ENCODE measurements around the gene DMD. TPM values are rescaled to one million over a fixed set of nuclear protein-coding genes. Genes with fewer than 3 reads are reported as not detected.
"Not testable (repeated sequence)": the region's sequence is repeated elsewhere in the genome, so short reads cannot be mapped to it uniquely, and the experiment has no call there.

Gene DMD
- total RNA-seq, 1 donor from 2014 or later = 5.0 TPM

- no peaks in the 10 kb centered on the region for H3K36me3 Mint-ChIP-seq (ENCODE audit: low read depth)
- intact Hi-C loops (cut with micrococcal nuclease) = no loop called here
These were observed 818.7 kb downstream of the DMD start for GRCh38 chrX:32392655-32393054.

DNA sequence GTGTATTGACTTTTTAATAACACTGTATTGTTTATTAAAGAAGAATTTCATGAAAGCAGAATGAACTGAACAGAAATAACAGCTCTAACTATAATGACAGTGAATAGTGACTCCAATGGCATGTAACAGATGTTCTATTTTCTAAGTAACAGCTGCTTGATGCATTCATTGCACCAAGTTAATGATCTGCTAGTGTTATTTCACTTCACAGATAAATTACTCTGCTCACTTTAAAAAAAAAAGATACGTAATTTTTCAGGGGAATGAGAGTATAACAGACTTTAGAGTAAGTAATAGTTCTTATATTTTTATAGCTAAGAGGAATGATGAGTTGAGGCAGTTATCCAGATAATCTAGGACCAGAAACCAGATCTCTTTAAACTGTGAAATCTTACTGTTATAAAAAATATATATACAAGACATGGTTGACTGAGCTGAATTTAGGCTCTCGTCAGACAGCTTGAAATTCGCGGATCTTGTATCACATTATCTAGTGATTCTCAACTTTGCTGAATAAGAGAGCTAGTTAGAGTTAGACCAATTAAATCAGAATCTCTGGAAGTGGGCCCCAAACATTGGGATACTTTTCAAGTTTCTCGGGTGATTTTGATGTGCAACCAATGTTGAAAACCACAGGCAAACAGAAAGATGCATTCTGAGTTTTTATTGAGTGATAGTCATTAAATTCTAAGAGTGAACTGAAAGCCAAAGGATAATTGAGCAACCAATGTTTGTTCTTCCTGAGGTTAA lies 840.7 kb downstream of the DMD start:
- DNase-seq = no peak
- intact Hi-C loops (cut with micrococcal nuclease) = no loop called here
- Mint-ChIP-seq H3K36me3 (ENCODE audit: low read depth) (no peaks in the 10 kb centered on the region), H3K27me3 (no peaks in the 10 kb centered on the region), H3K9me3 (no peaks in the 10 kb centered on the region), H3K4me1 (no peaks in the 10 kb centered on the region), H3K27ac (no peak overlapping the region), H3K4me3 (no peak overlapping the region)

More at GRCh38 chrX:32392655-32393054, 818.7 kb downstream of the DMD start:
- no peak for DNase-seq
- no peaks in the 10 kb centered on the region for H3K27me3 Mint-ChIP-seq
- no peaks in the 10 kb centered on the region for H3K4me1 Mint-ChIP-seq
- no peak overlapping the region for H3K4me3 Mint-ChIP-seq
- H3K27ac Mint-ChIP-seq = no peak overlapping the region
- no peaks in the 10 kb centered on the region for H3K9me3 Mint-ChIP-seq

- H3K9me3 Mint-ChIP-seq = no peaks in the 10 kb centered on the region
- intact Hi-C loops (cut with micrococcal nuclease) = no loop called here
- H3K36me3 Mint-ChIP-seq (ENCODE audit: low read depth) = no peaks in the 10 kb centered on the region
- DNase-seq = no peak
- no peak overlapping the region for H3K4me3 Mint-ChIP-seq
- H3K4me1 Mint-ChIP-seq = no peaks in the 10 kb centered on the region
- no peak overlapping the region for H3K27ac Mint-ChIP-seq
- no peaks in the 10 kb centered on the region for H3K27me3 Mint-ChIP-seq
These were observed 917.2 kb downstream of the DMD start for GRCh38 chrX:32293962-32294700.

DNA sequence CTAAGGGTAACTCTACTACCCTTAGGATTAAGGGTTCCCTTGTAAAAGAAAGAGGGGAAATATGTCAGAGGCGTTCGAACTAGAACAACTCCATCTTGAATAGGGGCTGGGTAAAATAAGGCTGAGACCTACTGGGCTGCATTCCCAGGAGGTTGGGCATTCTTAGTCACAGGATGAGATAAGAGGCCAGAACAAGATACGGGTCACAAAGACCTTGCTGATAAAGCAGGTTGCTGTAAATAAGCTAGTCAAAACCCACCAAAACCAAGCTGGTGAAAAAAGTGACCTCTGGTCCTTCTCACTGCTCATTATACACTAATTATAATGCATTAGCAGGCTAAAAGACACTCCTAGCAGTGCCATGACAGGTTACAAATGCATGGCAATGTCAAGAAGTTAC lies 922.0 kb downstream of the DMD start:
- Mint-ChIP-seq H3K9me3 (no peaks in the 10 kb centered on the region), H3K4me3 (no peak overlapping the region), H3K36me3 (ENCODE audit: low read depth) (no peaks in the 10 kb centered on the region), H3K27ac (no peak overlapping the region), H3K4me1 (no peaks in the 10 kb centered on the region), H3K27me3 (no peaks in the 10 kb centered on the region)
- intact Hi-C loops (cut with micrococcal nuclease) = no loop called here
- no peak for DNase-seq

DNA sequence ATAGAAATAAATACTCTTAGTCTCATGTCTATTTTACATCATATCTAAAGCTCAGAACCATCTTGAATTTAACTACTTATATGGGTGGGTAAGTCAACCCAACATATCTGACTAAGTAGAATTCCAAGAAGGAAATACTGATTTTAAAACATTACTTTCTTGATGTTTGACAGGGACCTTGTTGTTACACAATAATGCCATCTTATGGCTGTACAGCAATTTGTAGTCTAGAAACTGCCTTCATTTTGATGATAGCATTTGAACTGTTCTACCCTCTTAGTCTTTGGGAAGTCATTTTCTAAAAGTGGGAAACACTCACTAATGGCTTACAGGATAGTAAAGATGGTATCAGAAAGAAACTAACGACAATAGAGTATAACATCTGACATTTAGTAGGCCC lies 929.5 kb downstream of the DMD start:
- Mint-ChIP-seq H3K4me1 (no peaks in the 10 kb centered on the region), H3K4me3 (no peak overlapping the region), H3K27me3 (no peaks in the 10 kb centered on the region), H3K27ac (no peak overlapping the region), H3K9me3 (no peaks in the 10 kb centered on the region), H3K36me3 (ENCODE audit: low read depth) (no peaks in the 10 kb centered on the region)
- intact Hi-C loops (cut with micrococcal nuclease) = no loop called here
- no peak for DNase-seq

DNA sequence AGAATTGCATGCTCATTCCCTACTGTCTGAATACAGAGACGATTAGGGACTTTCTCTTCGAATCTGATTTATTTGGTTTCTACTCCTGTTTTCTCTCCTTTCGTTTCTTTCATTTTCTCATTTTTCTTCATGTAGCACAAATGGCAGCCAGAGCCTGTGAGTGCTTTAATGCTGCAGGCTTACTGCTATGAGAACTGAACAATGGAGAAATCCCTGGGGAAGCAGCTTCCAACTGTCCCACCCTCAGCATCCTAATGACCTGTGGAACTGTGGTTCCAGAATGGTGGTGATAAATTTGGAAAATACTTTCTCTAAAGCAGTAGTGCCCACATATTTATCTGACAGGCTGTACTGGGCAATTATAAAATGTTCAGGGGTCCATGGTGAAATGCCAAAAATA lies 930.4 kb downstream of the DMD start:
- Mint-ChIP-seq H3K27ac (no peak overlapping the region), H3K27me3 (no peaks in the 10 kb centered on the region), H3K36me3 (ENCODE audit: low read depth) (no peaks in the 10 kb centered on the region), H3K9me3 (no peaks in the 10 kb centered on the region), H3K4me3 (no peak overlapping the region), H3K4me1 (no peaks in the 10 kb centered on the region)
- DNase-seq = no peak
- intact Hi-C loops (cut with micrococcal nuclease) = no loop called here

DNA sequence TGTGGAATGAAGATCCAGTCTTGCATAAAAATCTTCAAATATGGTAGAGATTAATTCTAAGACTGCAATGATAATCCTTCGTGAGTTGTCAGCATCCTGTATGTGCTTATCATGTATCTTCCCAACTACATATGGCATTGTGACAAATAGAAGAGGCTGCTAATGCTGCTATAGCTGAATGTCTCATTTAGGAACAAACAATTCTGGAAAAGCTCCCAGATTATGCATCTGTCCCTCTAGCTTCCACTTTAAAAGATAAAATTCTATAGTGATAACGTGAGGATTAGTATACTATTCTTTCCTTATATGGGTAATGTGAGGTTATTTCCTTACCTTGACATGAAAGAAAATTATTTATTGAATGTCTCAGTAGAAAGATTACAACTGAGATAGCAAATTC lies 930.9 kb downstream of the DMD start:
- intact Hi-C loops (cut with micrococcal nuclease) = no loop called here

GRCh38 chrX:32276153-32276552 lies 935.2 kb downstream of the DMD start:
- Mint-ChIP-seq H3K27ac (no peak overlapping the region), H3K4me3 (no peak overlapping the region), H3K27me3 (no peaks in the 10 kb centered on the region), H3K36me3 (ENCODE audit: low read depth) (no peaks in the 10 kb centered on the region), H3K9me3 (peaks cover 5% of the 10 kb centered on the region), H3K4me1 (no peaks in the 10 kb centered on the region)
- DNase-seq = no peak
- intact Hi-C loops (cut with micrococcal nuclease) = no loop called here

More for the DNA sequence above, 930.9 kb downstream of the DMD start:
- H3K27me3 Mint-ChIP-seq = no peaks in the 10 kb centered on the region
- no peak for DNase-seq
- no peaks in the 10 kb centered on the region for H3K4me1 Mint-ChIP-seq
- H3K27ac Mint-ChIP-seq = no peak overlapping the region
- H3K9me3 Mint-ChIP-seq = no peaks in the 10 kb centered on the region
- no peaks in the 10 kb centered on the region for H3K36me3 Mint-ChIP-seq (ENCODE audit: low read depth)
- no peak overlapping the region for H3K4me3 Mint-ChIP-seq

- no peak overlapping the region for H3K27ac Mint-ChIP-seq
- no peaks in the 10 kb centered on the region for H3K27me3 Mint-ChIP-seq
- H3K9me3 Mint-ChIP-seq = peaks cover under 1% of the 10 kb centered on the region
- no peak overlapping the region for H3K4me3 Mint-ChIP-seq
- intact Hi-C loops (cut with micrococcal nuclease) = no loop called here
- H3K36me3 Mint-ChIP-seq (ENCODE audit: low read depth) = no peaks in the 10 kb centered on the region
- DNase-seq = no peak
- H3K4me1 Mint-ChIP-seq = no peaks in the 10 kb centered on the region
These were observed 941.5 kb downstream of the DMD start for GRCh38 chrX:32269866-32270265.

GRCh38 chrX:32268207-32268606 lies 943.1 kb downstream of the DMD start:
- Mint-ChIP-seq H3K36me3 (ENCODE audit: low read depth) (no peaks in the 10 kb centered on the region), H3K4me3 (no peak overlapping the region), H3K27me3 (no peaks in the 10 kb centered on the region), H3K27ac (no peak overlapping the region), H3K4me1 (no peaks in the 10 kb centered on the region), H3K9me3 (peaks cover 3% of the 10 kb centered on the region)
- DNase-seq = no peak
- intact Hi-C loops (cut with micrococcal nuclease) = no loop called here

DNA sequence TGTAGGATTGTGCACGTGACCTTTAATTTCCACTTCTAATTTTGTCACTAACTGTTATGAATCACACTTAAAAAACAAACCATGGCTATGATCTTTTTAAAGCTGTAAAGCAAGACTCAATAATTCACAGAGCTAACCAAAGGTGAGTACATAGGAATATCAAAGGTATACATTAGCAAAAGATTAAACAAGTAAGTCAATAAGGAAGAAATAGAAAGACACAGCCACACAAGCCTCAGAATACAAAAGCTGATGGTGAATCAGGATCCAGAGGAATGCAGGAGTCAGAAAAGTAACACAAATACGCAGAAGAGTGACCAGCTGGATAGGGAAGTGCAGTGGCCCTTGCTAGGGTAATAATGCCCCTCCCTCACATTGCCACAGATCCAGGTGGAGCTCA lies 943.6 kb downstream of the DMD start:
- Mint-ChIP-seq H3K27me3 (no peaks in the 10 kb centered on the region), H3K36me3 (ENCODE audit: low read depth) (no peaks in the 10 kb centered on the region), H3K4me3 (no peak overlapping the region), H3K27ac (no peak overlapping the region), H3K4me1 (no peaks in the 10 kb centered on the region), H3K9me3 (peaks cover 4% of the 10 kb centered on the region)
- intact Hi-C loops (cut with micrococcal nuclease) = no loop called here
- DNase-seq = no peak

DNA sequence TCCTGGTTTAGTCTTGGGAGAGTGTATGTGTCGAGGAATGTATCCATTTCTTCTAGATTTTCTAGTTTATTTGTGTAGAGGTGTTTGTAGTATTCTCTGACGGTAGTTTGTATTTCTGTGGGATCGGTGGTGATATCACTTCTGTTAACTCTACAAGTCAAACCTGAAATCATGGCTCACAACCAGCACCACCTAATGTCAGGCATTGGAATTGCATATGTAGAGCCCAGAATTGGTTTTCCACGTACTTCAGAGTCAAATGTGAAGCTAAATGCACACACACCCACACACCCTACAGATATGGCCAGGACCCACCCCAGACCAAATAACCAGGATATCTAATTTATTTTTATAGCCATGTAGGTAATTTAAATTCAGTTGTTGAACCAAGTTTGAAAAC lies 964.7 kb downstream of the DMD start:
- intact Hi-C loops (cut with micrococcal nuclease); DNase-seq; H3K9me3 Mint-ChIP-seq; H3K27ac Mint-ChIP-seq; H3K36me3 Mint-ChIP-seq (ENCODE audit: low read depth); H3K27me3 Mint-ChIP-seq; H3K4me1 Mint-ChIP-seq; H3K4me3 Mint-ChIP-seq: not testable (repeated sequence)

- Mint-ChIP-seq H3K9me3 (no peaks in the 10 kb centered on the region), H3K27me3 (no peaks in the 10 kb centered on the region), H3K4me3 (no peak overlapping the region), H3K36me3 (ENCODE audit: low read depth) (no peaks in the 10 kb centered on the region), H3K27ac (no peak overlapping the region), H3K4me1 (no peaks in the 10 kb centered on the region)
- no peak for DNase-seq
- intact Hi-C loops (cut with micrococcal nuclease) = no loop called here
These were observed 1015.7 kb downstream of the DMD start for GRCh38 chrX:32195611-32196010.

GRCh38 chrX:32191316-32191715 lies 1020.0 kb downstream of the DMD start:
- H3K36me3 Mint-ChIP-seq (ENCODE audit: low read depth) = no peaks in the 10 kb centered on the region
- intact Hi-C loops (cut with micrococcal nuclease) = no loop called here
- H3K9me3 Mint-ChIP-seq = no peaks in the 10 kb centered on the region
- no peak overlapping the region for H3K27ac Mint-ChIP-seq
- no peak overlapping the region for H3K4me3 Mint-ChIP-seq
- no peak for DNase-seq
- no peaks in the 10 kb centered on the region for H3K4me1 Mint-ChIP-seq
- H3K27me3 Mint-ChIP-seq = no peaks in the 10 kb centered on the region
